CD14-positive monocyte (primary cell): ENCODE data around the gene KLHL24. TPM values are rescaled to one million over a fixed set of nuclear protein-coding genes. Genes with fewer than 3 reads are reported as not detected.

Experiments used
- DNase-seq, 3 donors: peaks; one replicate each; pipeline ENCODE4 v3.0.0-alpha.2; 2011 to 2022
- H2AFZ ChIP-seq: 2 replicates; pipeline ENCODE4 v1.6.0; 2012; ENCODE audit warnings: mild to moderate bottlenecking, low read depth, low read length, inconsistent platforms; ENCODE audit not compliant: insufficient read depth, poor library complexity, severe bottlenecking
- H3K27ac ChIP-seq, 2 donors: 1 replicate in 1 of 2; 2 replicates in 1 of 2; pipeline ENCODE4 v1.5.1; 2012 to 2013; ENCODE audit warnings: low read length in 2 of 2, control low read depth in 1 of 2, inconsistent platforms in 1 of 2, low read depth in 1 of 2, mild to moderate bottlenecking in 1 of 2
- H3K27me3 ChIP-seq, 2 donors: one replicate each; pipeline versions ENCODE4 v1.6.0 to v1.6.1; 2011 to 2013; ENCODE audit warnings: low read length in 2 of 2; ENCODE audit not compliant: control insufficient read depth in 2 of 2, insufficient read depth in 2 of 2
- H3K36me3 ChIP-seq, 2 donors: replicated peaks in 1 of 2; 1 replicate in 1 of 2; 2 replicates in 1 of 2; pipeline versions ENCODE4 v1.5.1 to v1.6.1; 2012 to 2013; ENCODE audit warnings: low read length in 2 of 2, control low read depth in 1 of 2, inconsistent platforms in 1 of 2, mild to moderate bottlenecking in 1 of 2; ENCODE audit not compliant: insufficient read depth in 2 of 2, control insufficient read depth in 1 of 2
- H3K4me1 ChIP-seq, 2 donors: 1 replicate in 1 of 2; 2 replicates in 1 of 2; pipeline versions ENCODE4 v1.5.1 to v1.6.1; 2012 to 2013; ENCODE audit warnings: low read length in 2 of 2, control low read depth in 1 of 2, inconsistent platforms in 1 of 2, mild to moderate bottlenecking in 1 of 2, moderate library complexity in 1 of 2; ENCODE audit not compliant: insufficient read depth in 2 of 2, control insufficient read depth in 1 of 2
- H3K4me2 ChIP-seq: replicated peaks from 2 replicates; pipeline ENCODE3; 2012; ENCODE audit warnings: low read length, moderate library complexity, mild to moderate bottlenecking; ENCODE audit not compliant: poor library complexity, severe bottlenecking; ENCODE audit errors: extremely low read depth
- H3K4me3 ChIP-seq, 3 experiments: fragments of 200-600 bp in 1 of 3; sonication (generic) in 1 of 3; replicated peaks in 1 of 3; 1 replicate in 2 of 3; 2 replicates in 1 of 3; pipeline ENCODE4 v1.5.1; 2011 to 2013; ENCODE audit warnings: low read length in 3 of 3, mild to moderate bottlenecking in 3 of 3, control low read depth in 2 of 3, low read depth in 2 of 3, inconsistent platforms in 1 of 3, moderate library complexity in 1 of 3
- H3K79me2 ChIP-seq: 2 replicates; pipeline ENCODE4 v1.6.0; 2012; ENCODE audit warnings: mild to moderate bottlenecking, control low read depth, inconsistent platforms, low read length, moderate library complexity; ENCODE audit not compliant: insufficient read depth
- H3K9ac ChIP-seq: 2 replicates; pipeline ENCODE4 v1.6.0; 2017; ENCODE audit warnings: low read length, mild to moderate bottlenecking; ENCODE audit not compliant: insufficient read depth, poor library complexity, severe bottlenecking
- H3K9me3 ChIP-seq, 2 donors: replicated peaks in 1 of 2; 1 replicate in 1 of 2; 2 replicates in 1 of 2; pipeline versions ENCODE4 v1.5.1 to v1.6.1; 2012 to 2013; ENCODE audit warnings: low read length in 2 of 2, control low read depth in 1 of 2; ENCODE audit not compliant: control insufficient read depth in 1 of 2, insufficient read depth in 1 of 2
- H4K20me1 ChIP-seq: 2 replicates; pipeline ENCODE4 v1.6.0; 2012; ENCODE audit warnings: mild to moderate bottlenecking, low read length, control low read depth, moderate library complexity; ENCODE audit not compliant: insufficient read depth
- H3K27ac Mint-ChIP-seq, 7 donors: one replicate each; pipeline ENCODE4 v1.8.0; 2020; ENCODE audit warnings: mild to moderate bottlenecking in 7 of 7, mixed read lengths in 7 of 7, moderate library complexity in 6 of 7, inconsistent platforms in 2 of 7
- H3K27me3 Mint-ChIP-seq, 3 donors: one replicate each; pipeline ENCODE4 v1.8.0; 2021 to 2022; ENCODE audit warnings: low read depth in 3 of 3, mild to moderate bottlenecking in 3 of 3, mixed read lengths in 3 of 3, moderate library complexity in 3 of 3, inconsistent platforms in 1 of 3
- H3K36me3 Mint-ChIP-seq, 2 donors: one replicate each; pipeline ENCODE4 v1.8.0; 2020; ENCODE audit warnings: mixed read lengths in 2 of 2, inconsistent platforms in 1 of 2, mild to moderate bottlenecking in 1 of 2
- H3K4me1 Mint-ChIP-seq: one replicate; pipeline ENCODE4 v1.8.0; 2020; ENCODE audit warnings: mild to moderate bottlenecking, mixed read lengths
- H3K4me3 Mint-ChIP-seq, 2 donors: one replicate each; pipeline ENCODE4 v1.8.0; 2020; ENCODE audit warnings: mild to moderate bottlenecking in 2 of 2, mixed read lengths in 2 of 2, moderate library complexity in 1 of 2
- H3K9me3 Mint-ChIP-seq, 7 donors: one replicate each; pipeline ENCODE4 v1.8.0; 2020 to 2022; ENCODE audit warnings: mixed read lengths in 7 of 7, mild to moderate bottlenecking in 6 of 7, moderate library complexity in 6 of 7, inconsistent platforms in 2 of 7
- WGBS: methylation state at CpG from one replicate; pipeline ENCODE4 v1.1.5; 2013; ENCODE audit warnings: missing lambda C conversion rate; ENCODE audit not compliant: insufficient coverage; 5-methylcytosine and 5-hydroxymethylcytosine counted together
- intact Hi-C, 2 donors: fragments of 100-400 bp; cut with micrococcal nuclease; formaldehyde crosslinking; loops; one replicate each; pipeline versions ENCODE4 v1.15.0 to v1.15.1; 2023
- polyA plus RNA-seq, 3 donors: library from polyadenylated mRNA; depleted of rRNA in 1 of 3; unstranded in 2 of 3; stranded (reverse) in 1 of 3; fragments of 300-500 nt in 2 of 3; fragments of >200 nt in 1 of 3; fragmentation: Illumina TruSeq in 2 of 3; gene quantifications; 1 replicate in 2 of 3; 2 replicates in 1 of 3; pipeline ENCODE4 v1.2.3, GENCODE V29; 2012 to 2021
- TF ChIP-seq, protein P1 (sequence below): fragments of 200-600 bp; IDR thresholded peaks from one replicate; pipeline ENCODE4 v1.8.0; 2022; ENCODE audit warnings: antibody characterized with exemption, mild to moderate bottlenecking

The KLHL24 gene
- polyA plus RNA-seq, 3 donors, result 24.1 to 31.7 (median 31.4) TPM

DNA sequence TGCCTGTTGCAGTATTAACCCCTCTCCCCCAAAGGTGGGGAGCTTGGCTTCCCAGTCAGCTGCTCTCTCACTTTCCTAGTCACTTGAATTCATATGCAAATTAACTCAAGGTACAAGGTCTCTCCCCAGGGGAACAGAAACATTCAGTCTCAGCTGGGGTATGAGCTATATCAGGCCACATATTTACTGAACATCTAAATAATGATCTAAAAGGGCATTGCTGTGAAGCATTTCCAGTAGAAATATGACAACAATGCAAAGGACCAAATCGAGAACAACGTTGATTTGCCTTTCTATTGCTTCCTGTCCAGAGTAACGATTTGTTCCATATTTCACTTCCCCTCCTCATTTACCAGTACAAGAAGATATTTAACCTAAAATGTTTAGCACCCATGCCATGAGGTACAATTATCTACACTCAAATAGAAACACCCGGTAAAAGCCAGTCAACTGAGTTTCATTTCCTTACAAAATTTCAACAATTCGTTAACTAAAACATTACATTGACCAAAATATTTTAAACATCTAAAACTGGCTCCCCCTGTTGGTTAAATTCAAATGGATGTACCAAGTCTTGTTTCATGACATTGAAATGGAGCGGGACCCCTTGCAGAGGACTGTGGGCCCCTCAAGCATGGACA, 43.4 kb upstream of the KLHL24 start:
- Histone ChIP-seq H3K9me3 (no peaks in the 10 kb centered on the region), H3K36me3 (no peaks in the 10 kb centered on the region), H3K79me2 (no peaks in the 10 kb centered on the region), H3K27me3 (no peaks in the 10 kb centered on the region), H3K4me2 (peak overlapping the region; percentile 48), H3K9ac (no peak overlapping the region), H3K27ac (no peak overlapping the region), H4K20me1 (no peaks in the 10 kb centered on the region), H3K4me3 (peak overlapping the region in 2 of 3 experiments; percentile 13 to 44), H2AFZ (peak overlapping the region; percentile 42), H3K4me1 (peaks cover 22 to 28% of the 10 kb centered on the region in 2 donors)
- peak; percentile 16 to 37 (median 25) for DNase-seq
- intact Hi-C loops, result no loop called here
- H3K27ac Mint-ChIP-seq, result peak overlapping the region in 3 of 7 donors; percentile 48 to 75 (median 51)
- H3K27me3 Mint-ChIP-seq, result peaks cover 0 to 1% (median 1%) of the 10 kb centered on the region in 3 donors
- TF ChIP-seq, protein P1, sequence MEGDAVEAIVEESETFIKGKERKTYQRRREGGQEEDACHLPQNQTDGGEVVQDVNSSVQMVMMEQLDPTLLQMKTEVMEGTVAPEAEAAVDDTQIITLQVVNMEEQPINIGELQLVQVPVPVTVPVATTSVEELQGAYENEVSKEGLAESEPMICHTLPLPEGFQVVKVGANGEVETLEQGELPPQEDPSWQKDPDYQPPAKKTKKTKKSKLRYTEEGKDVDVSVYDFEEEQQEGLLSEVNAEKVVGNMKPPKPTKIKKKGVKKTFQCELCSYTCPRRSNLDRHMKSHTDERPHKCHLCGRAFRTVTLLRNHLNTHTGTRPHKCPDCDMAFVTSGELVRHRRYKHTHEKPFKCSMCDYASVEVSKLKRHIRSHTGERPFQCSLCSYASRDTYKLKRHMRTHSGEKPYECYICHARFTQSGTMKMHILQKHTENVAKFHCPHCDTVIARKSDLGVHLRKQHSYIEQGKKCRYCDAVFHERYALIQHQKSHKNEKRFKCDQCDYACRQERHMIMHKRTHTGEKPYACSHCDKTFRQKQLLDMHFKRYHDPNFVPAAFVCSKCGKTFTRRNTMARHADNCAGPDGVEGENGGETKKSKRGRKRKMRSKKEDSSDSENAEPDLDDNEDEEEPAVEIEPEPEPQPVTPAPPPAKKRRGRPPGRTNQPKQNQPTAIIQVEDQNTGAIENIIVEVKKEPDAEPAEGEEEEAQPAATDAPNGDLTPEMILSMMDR, result peak; percentile 59
- H3K36me3 Mint-ChIP-seq, result peaks cover 0 to 2% of the 10 kb centered on the region in 2 donors
- H3K4me1 Mint-ChIP-seq, result peaks cover 31% of the 10 kb centered on the region
- peak overlapping the region; percentile 21 to 81 for H3K4me3 Mint-ChIP-seq
- WGBS, result 30% methylated on average over 2 of the region's 6 CpGs
- H3K9me3 Mint-ChIP-seq, result peaks cover 3 to 10% (median 6%) of the 10 kb centered on the region in 7 donors

DNA sequence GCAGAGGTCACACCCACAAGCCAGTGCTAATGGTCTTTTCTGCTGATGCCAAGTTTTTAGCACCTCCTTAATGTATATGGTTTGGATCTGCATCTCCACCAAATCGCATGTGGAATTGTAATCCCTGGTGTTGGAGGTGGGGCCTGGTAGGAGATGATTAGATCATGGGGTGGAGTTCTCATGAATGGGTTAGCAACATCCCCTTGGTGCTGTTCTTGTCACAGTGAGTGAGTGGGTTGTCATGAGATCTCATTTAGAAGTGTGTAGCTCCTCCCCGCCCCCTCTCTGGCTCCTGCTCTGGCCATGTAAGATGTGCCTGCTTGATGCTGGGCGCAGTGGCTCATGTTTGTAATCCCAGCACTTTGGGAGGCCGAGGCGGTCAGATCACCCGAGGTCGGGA, 42.6 kb upstream of the KLHL24 start:
- Histone ChIP-seq H3K4me3 (no peak overlapping the region), H3K36me3 (no peaks in the 10 kb centered on the region), H3K9ac (no peak overlapping the region), H3K79me2 (no peaks in the 10 kb centered on the region), H2AFZ (no peak overlapping the region), H4K20me1 (no peaks in the 10 kb centered on the region), H3K27me3 (no peaks in the 10 kb centered on the region), H3K4me1 (peaks cover 14 to 19% of the 10 kb centered on the region in 2 donors), H3K27ac (no peak overlapping the region), H3K9me3 (peaks cover 0 to 2% of the 10 kb centered on the region in 2 donors), H3K4me2 (no peak overlapping the region)
- Mint-ChIP-seq H3K36me3 (peaks cover 0 to 2% of the 10 kb centered on the region in 2 donors), H3K9me3 (peaks cover 5 to 15% (median 8%) of the 10 kb centered on the region in 7 donors), H3K27me3 (peaks cover 0 to 1% (median 1%) of the 10 kb centered on the region in 3 donors), H3K27ac (no peak overlapping the region), H3K4me1 (peaks cover 23% of the 10 kb centered on the region), H3K4me3 (no peak overlapping the region)
- intact Hi-C loops, result no loop called here
- 93% methylated on average over 4 of the region's 7 CpGs for WGBS
- TF ChIP-seq, protein P1, result no peak
- DNase-seq, result no peak
